ENCODE results near the gene GPD1.

GPD1 gene

DNA sequence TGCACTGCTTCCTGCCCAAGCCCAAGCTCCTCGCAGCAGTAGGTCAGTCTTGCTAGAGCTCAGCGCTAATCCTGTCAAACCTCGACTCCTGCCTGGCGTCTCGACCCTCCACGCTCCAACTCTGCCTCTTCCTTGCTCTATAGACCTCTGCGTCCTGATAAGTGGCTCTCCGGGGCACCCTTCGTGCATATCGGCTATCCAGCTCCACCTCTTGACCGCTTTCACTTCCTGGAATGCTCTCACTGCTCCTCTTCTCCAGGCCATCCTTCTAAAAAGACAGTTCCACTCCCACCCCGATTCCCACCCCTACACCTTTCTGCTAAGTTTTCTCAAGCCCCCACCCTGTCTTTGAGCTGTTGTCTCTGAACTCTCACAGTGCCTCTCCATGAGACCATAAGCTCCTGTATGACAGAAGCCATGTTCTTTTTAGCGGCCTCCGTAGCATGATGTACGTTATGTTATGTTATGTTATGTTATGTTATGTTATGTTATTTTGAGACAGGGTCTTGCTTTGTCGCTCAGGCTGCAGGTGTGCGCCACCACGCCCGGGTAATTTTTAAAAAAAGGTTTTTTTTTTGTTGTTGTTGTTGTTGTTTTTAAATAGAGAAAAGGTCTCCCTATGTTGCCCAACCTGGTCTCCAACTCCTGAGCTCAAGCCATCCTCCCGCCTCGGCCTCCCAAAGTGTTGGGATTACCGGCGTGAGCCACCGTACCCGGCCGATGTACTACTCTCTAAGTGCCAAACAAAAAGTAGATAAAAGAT lies 8.8 kb downstream of the GPD1 start:
- H3K4me3 ChIP-seq (ENCODE audit: low read depth, low read length), result peak overlapping the region; percentile 100
- peaks cover 3% of the 10 kb centered on the region for H3K36me3 ChIP-seq (replicated peaks)
- H3K27ac ChIP-seq, result peak overlapping the region; percentile 87
- TF ChIP-seq, protein P1, sequence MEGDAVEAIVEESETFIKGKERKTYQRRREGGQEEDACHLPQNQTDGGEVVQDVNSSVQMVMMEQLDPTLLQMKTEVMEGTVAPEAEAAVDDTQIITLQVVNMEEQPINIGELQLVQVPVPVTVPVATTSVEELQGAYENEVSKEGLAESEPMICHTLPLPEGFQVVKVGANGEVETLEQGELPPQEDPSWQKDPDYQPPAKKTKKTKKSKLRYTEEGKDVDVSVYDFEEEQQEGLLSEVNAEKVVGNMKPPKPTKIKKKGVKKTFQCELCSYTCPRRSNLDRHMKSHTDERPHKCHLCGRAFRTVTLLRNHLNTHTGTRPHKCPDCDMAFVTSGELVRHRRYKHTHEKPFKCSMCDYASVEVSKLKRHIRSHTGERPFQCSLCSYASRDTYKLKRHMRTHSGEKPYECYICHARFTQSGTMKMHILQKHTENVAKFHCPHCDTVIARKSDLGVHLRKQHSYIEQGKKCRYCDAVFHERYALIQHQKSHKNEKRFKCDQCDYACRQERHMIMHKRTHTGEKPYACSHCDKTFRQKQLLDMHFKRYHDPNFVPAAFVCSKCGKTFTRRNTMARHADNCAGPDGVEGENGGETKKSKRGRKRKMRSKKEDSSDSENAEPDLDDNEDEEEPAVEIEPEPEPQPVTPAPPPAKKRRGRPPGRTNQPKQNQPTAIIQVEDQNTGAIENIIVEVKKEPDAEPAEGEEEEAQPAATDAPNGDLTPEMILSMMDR (IDR thresholded peaks at IDR 0.05; ENCODE audit: low read depth, low read length, missing control alignments), result no peak
- no peaks in the 10 kb centered on the region for H3K27me3 ChIP-seq (replicated peaks)
- DNase-seq, result no peak
- in situ Hi-C loops (cut with HindIII; ENCODE audit: low pct_ligation_motif_present, low sequenced_read_pairs), result no loop called here

DNA sequence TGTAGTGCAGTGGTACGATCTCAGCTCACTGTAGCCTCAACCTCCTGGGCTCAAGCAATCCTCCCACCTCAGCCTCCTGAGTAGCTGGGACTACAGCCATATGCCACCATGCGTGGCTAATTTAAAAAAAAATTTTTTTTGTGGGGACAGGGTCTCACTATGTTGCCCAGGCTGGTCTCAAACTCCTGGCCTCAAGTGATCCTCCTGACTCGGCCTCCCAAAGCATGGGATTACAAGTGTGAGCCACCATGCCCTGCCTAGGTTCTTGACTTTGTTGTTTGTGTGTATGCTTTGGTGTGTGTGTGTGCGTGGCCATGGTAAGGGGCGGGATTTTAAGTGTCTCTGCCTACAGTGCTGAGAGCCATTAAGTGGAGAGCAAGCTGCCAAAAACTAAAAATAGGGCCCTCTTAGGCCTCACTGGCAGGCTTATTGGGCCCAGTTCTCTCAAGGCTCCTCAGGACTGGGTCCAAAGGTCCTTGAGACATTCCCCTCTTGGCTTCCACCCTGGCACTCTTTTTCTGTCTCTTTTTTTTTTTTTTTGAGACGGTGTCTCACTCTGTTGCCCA lies 13.3 kb downstream of the GPD1 start:
- H3K27ac ChIP-seq, result no peak overlapping the region
- DNase-seq, result no peak
- in situ Hi-C loops (cut with HindIII; ENCODE audit: low pct_ligation_motif_present, low sequenced_read_pairs), result no loop called here
- H3K36me3 ChIP-seq (replicated peaks), result peaks cover 17% of the 10 kb centered on the region
- H3K27me3 ChIP-seq (replicated peaks), result no peaks in the 10 kb centered on the region
- TF ChIP-seq, protein P1 (IDR thresholded peaks at IDR 0.05; ENCODE audit: low read depth, low read length, missing control alignments), result no peak
- no peak overlapping the region for H3K4me3 ChIP-seq (ENCODE audit: low read depth, low read length)

DNA sequence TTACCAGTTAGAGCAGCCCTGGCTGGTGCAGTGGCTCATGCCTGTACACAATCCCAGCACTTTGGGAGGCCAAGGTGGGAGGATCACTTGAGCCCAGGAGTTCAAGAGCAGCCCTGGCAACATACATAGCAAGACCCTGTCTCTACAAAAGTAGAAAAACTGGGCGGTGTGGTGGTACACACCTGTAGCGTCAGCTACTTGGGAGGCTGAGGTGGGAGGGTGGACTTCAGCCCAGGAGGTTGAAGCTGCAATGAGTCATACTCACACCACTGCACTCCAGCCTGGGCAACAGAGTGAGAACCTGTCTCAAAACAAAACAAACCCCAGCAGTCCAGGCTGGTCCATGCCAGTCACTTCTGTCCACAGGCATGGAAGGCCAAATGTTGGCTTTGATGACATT lies 15.6 kb downstream of the GPD1 start:
- no peak overlapping the region for H3K27ac ChIP-seq
- H3K27me3 ChIP-seq (replicated peaks), result no peaks in the 10 kb centered on the region
- in situ Hi-C loops (cut with HindIII; ENCODE audit: low pct_ligation_motif_present, low sequenced_read_pairs), result no loop called here
- H3K4me3 ChIP-seq (ENCODE audit: low read depth, low read length), result no peak overlapping the region
- H3K36me3 ChIP-seq (replicated peaks), result peaks cover 24% of the 10 kb centered on the region
- DNase-seq, result no peak
- TF ChIP-seq, protein P1 (IDR thresholded peaks at IDR 0.05; ENCODE audit: low read depth, low read length, missing control alignments), result no peak

DNA sequence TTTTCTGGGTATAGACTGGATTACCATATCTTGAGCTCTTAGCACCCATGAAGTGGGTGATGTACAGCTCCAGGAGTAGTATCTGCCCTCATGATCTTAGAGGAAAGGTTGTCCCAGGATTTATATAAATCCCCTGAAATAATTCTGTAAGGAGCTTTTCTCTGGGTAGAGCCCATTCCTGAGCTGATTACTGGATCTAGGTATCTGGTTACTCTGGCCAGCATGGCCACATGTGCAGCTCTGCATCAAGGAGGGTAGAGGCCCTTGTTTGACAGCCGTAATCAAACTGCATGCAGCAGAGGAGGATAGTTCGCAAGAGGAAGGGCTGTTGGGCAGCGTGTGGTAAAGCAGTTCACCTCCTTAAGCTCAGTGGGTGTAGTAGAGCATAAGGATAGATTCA lies 16.7 kb downstream of the GPD1 start:
- H3K4me3 ChIP-seq (ENCODE audit: low read depth, low read length), result no peak overlapping the region
- H3K36me3 ChIP-seq (replicated peaks), result peaks cover 24% of the 10 kb centered on the region
- TF ChIP-seq, protein P1 (IDR thresholded peaks at IDR 0.05; ENCODE audit: low read depth, low read length, missing control alignments), result no peak

DNA sequence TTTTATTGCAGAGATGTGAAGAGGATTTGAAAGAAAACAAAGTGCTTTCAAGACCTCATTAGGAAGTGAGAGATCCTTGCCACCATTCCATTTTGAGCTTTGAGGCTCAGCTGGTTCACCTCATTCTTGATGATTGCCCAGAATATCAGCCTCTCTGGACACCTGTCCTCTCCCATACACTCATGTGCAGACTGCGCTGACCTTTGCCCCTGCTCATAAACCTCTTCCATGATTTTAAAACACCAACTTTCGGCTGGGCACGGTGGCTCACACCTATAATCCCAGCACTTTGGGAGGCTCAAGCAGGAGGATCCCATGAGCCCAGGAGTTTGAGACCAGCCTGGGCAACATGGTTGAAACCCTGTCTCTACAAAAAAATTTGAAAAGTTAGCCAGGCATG lies 17.1 kb downstream of the GPD1 start:
- H3K27me3 ChIP-seq (replicated peaks), result no peaks in the 10 kb centered on the region
- no peak overlapping the region for H3K4me3 ChIP-seq (ENCODE audit: low read depth, low read length)
- TF ChIP-seq, protein P1 (IDR thresholded peaks at IDR 0.05; ENCODE audit: low read depth, low read length, missing control alignments), result no peak
- peaks cover 24% of the 10 kb centered on the region for H3K36me3 ChIP-seq (replicated peaks)
- in situ Hi-C loops (cut with HindIII; ENCODE audit: low pct_ligation_motif_present, low sequenced_read_pairs), result no loop called here
- no peak for DNase-seq
- no peak overlapping the region for H3K27ac ChIP-seq

More for the DNA sequence above, 16.7 kb downstream of the GPD1 start:
- H3K27me3 ChIP-seq (replicated peaks), result no peaks in the 10 kb centered on the region
- no peak for DNase-seq
- in situ Hi-C loops (cut with HindIII; ENCODE audit: low pct_ligation_motif_present, low sequenced_read_pairs), result no loop called here
- no peak overlapping the region for H3K27ac ChIP-seq
